Liver (tissue), 9 donors: Measurements from ENCODE around the gene COX15. TPM values are rescaled to one million over a fixed set of nuclear protein-coding genes. Genes with fewer than 3 reads are reported as not detected.
A peak's percentile ranks its signal among the peaks of the same experiment; 100 is the strongest.

Experiments
- DNase-seq: peaks from one replicate; pipeline ENCODE4 v3.0.0-alpha.2; 2017; ENCODE audit warnings: low spot score
- H3K27ac ChIP-seq, 2 donors: one replicate each; pipeline ENCODE4 v1.7.0; 2013; ENCODE audit warnings: inconsistent platforms in 2 of 2, low read length in 2 of 2, control low read depth in 1 of 2, low read depth in 1 of 2, mild to moderate bottlenecking in 1 of 2
- H3K27me3 ChIP-seq, 4 donors: one replicate each; pipeline versions ENCODE4 v1.6.1 to v1.7.0; 2013; ENCODE audit warnings: low read length in 3 of 4, inconsistent platforms in 1 of 4, mild to moderate bottlenecking in 1 of 4, moderate library complexity in 1 of 4; ENCODE audit not compliant: control insufficient read depth in 4 of 4, insufficient read depth in 4 of 4
- H3K36me3 ChIP-seq, 4 donors: one replicate each; pipeline versions ENCODE4 v1.6.1 to v1.7.0; 2013; ENCODE audit warnings: low read length in 3 of 4, mild to moderate bottlenecking in 3 of 4, low read depth in 1 of 4, moderate library complexity in 1 of 4; ENCODE audit not compliant: control insufficient read depth in 4 of 4, insufficient read depth in 3 of 4
- H3K4me1 ChIP-seq, 4 donors: one replicate each; pipeline versions ENCODE4 v1.6.1 to v1.7.0; 2013; ENCODE audit warnings: low read length in 3 of 4, mild to moderate bottlenecking in 3 of 4, moderate library complexity in 1 of 4; ENCODE audit not compliant: control insufficient read depth in 4 of 4, insufficient read depth in 4 of 4
- H3K4me3 ChIP-seq, 3 donors: one replicate each; pipeline versions ENCODE4 v1.6.1 to v1.7.0; 2013; ENCODE audit warnings: low read length in 3 of 3, control low read depth in 1 of 3, low read depth in 1 of 3, mild to moderate bottlenecking in 1 of 3
- H3K9ac ChIP-seq, 2 donors: one replicate each; pipeline ENCODE4 v1.7.0; 2013; ENCODE audit warnings: low read length in 2 of 2, mild to moderate bottlenecking in 2 of 2, moderate library complexity in 2 of 2, control low read depth in 1 of 2, low read depth in 1 of 2
- H3K9me3 ChIP-seq, 4 donors: one replicate each; pipeline versions ENCODE4 v1.6.1 to v1.7.0; 2013; ENCODE audit warnings: low read length in 3 of 4; ENCODE audit not compliant: control insufficient read depth in 4 of 4
- ATF3 ChIP-seq: IDR thresholded peaks from 2 replicates; pipeline ENCODE4 v1.6.1; 2016; ENCODE audit warnings: antibody characterized with exemption
- CTCF ChIP-seq: fragments of 150-350 bp; IDR thresholded peaks from 2 replicates; pipeline ENCODE4 v1.5.1; 2017; ENCODE audit warnings: improper control_type of control experiment, low read depth, low read length; ENCODE audit not compliant: missing input control
- EGR1 ChIP-seq, 2 donors: IDR thresholded peaks; 2 replicates each; pipeline ENCODE4 v1.6.1; 2016 to 2018; ENCODE audit warnings: antibody characterized with exemption in 2 of 2, low read depth in 2 of 2
- FOXA1 ChIP-seq: IDR thresholded peaks from 2 replicates; pipeline ENCODE4 v1.6.1; 2016; ENCODE audit warnings: antibody characterized with exemption
- FOXA2 ChIP-seq: IDR thresholded peaks from 2 replicates; pipeline ENCODE4 v1.6.1; 2016; ENCODE audit warnings: antibody characterized with exemption
- GABPA ChIP-seq, 2 donors: IDR thresholded peaks in 1 of 2; conservative IDR thresholded peaks in 1 of 2; 2 replicates each; pipeline ENCODE4 v1.6.1; 2016; ENCODE audit warnings: antibody characterized with exemption in 2 of 2, mild to moderate bottlenecking in 1 of 2, moderate library complexity in 1 of 2
- HNF4A ChIP-seq, 2 donors: conservative IDR thresholded peaks; 2 replicates each; pipeline ENCODE4 v1.6.1; 2016; ENCODE audit warnings: antibody characterized with exemption in 2 of 2, mild to moderate bottlenecking in 2 of 2
- HNF4G ChIP-seq: IDR thresholded peaks from 2 replicates; pipeline ENCODE4 v1.6.1; 2016; ENCODE audit warnings: antibody characterized with exemption
- JUND ChIP-seq, 2 donors: IDR thresholded peaks; 2 replicates each; pipeline ENCODE4 v1.6.1; 2016; ENCODE audit warnings: antibody characterized with exemption in 2 of 2
- MAX ChIP-seq: IDR thresholded peaks from 2 replicates; pipeline ENCODE4 v1.6.1; 2016; ENCODE audit warnings: antibody characterized with exemption
- NR2F2 ChIP-seq: IDR thresholded peaks from 2 replicates; pipeline ENCODE4 v1.6.1; 2016; ENCODE audit warnings: antibody characterized with exemption
- RAD21 ChIP-seq, 2 donors: IDR thresholded peaks; 2 replicates each; pipeline ENCODE4 v1.6.1; 2016; ENCODE audit warnings: antibody characterized with exemption in 2 of 2, mild to moderate bottlenecking in 2 of 2
- REST ChIP-seq: IDR thresholded peaks from 2 replicates; pipeline ENCODE4 v1.6.1; 2016; ENCODE audit warnings: antibody characterized with exemption, mild to moderate bottlenecking
- RXRA ChIP-seq, 2 donors: IDR thresholded peaks; 2 replicates each; pipeline ENCODE4 v1.6.1; 2017 to 2018; ENCODE audit warnings: antibody characterized with exemption in 2 of 2, mild to moderate bottlenecking in 1 of 2
- SP1 ChIP-seq: IDR thresholded peaks from 2 replicates; pipeline ENCODE4 v1.6.1; 2018; ENCODE audit warnings: antibody characterized with exemption, mild to moderate bottlenecking
- TAF1 ChIP-seq: conservative IDR thresholded peaks from 2 replicates; pipeline ENCODE4 v1.6.1; 2016; ENCODE audit warnings: antibody characterized with exemption, mild to moderate bottlenecking
- YY1 ChIP-seq: IDR thresholded peaks from 2 replicates; pipeline ENCODE4 v1.6.1; 2016; ENCODE audit warnings: antibody characterized with exemption, mild to moderate bottlenecking
- ZBTB33 ChIP-seq: IDR thresholded peaks from 2 replicates; pipeline ENCODE4 v1.6.1; 2016; ENCODE audit warnings: antibody characterized with exemption
- WGBS: extraction: QIAGEN DNeasy Blood & Tissue Kit; methylation state at CpG from one replicate; pipeline ENCODE4 v1.1.7; 2013; 5-methylcytosine and 5-hydroxymethylcytosine counted together
- polyA plus RNA-seq, 2 donors: library from polyadenylated mRNA; stranded (reverse) in 1 of 2; unstranded in 1 of 2; fragments of 200-250 nt in 1 of 2; fragments of >200 nt in 1 of 2; fragmentation: Nextera tagmentation in 1 of 2; extraction: Ambion mirVana in 1 of 2; gene quantifications; one replicate each; pipeline versions ENCODE4 v1.2.1 to v1.2.3, GENCODE V29; 2013 to 2015
- total RNA-seq, 2 donors: library from RNA; depleted of rRNA; stranded (reverse); fragments of >200 nt; gene quantifications; one replicate each; pipeline ENCODE4 v1.2.3, GENCODE V29; 2014
- donor health status: healthy.
- donor health status: healthy.
- donor health status: healthy.
- donor health status: healthy.
- donor health status: healthy.

COX15 gene
- total RNA-seq (10 to 100 TPM; 22.6 to 25.2 TPM), polyA plus RNA-seq (10 to 100 TPM; 13.4 to 19.0 TPM)

GRCh38 chr10:99732033-99732842 lies at the start of gene COX15, which contains the start of gene CUTC:
Gene COX15 (minus strand): TSS chr10:99732127. CDS start chr10:99732049, 78 bp downstream.
Gene CUTC (plus strand): TSS chr10:99732234. CDS start chr10:99732349, 115 bp downstream.
- peak; percentile 95 for DNase-seq
- Histone ChIP-seq H3K9me3 (no peaks in the 10 kb centered on the region), H3K36me3 (peaks cover 0 to 24% (median 8%) of the 10 kb centered on the region in 4 donors), H3K27me3 (no peaks in the 10 kb centered on the region), H3K27ac (peak within 1 kb of the TSS; percentile 95 to 99), H3K4me3 (peak within 1 kb of the TSS; percentile 71 to 97 (median 77)), H3K9ac (peak within 1 kb of the TSS; percentile 96 to 97), H3K4me1 (peaks cover 2 to 22% (median 11%) of the 10 kb centered on the region in 4 donors)
- TF ChIP-seq SP1 (peak; percentile 32), HNF4A (conservative IDR thresholded peaks at IDR 0.05) (peak in 1 of 2 donors; percentile 23), FOXA1 (peak; percentile 48), TAF1 (peak; percentile 45), NR2F2 (no peak), REST (peak; percentile 83), RXRA (IDR thresholded peaks at IDR 0.05) (peak; percentile 61 to 69), YY1 (peak; percentile 63), RAD21 (IDR thresholded peaks at IDR 0.05) (peak; percentile 66 to 81), EGR1 (IDR thresholded peaks at IDR 0.05; ENCODE audit: low read depth in 2 of 2) (peak; percentile 59 to 68), FOXA2 (no peak), ZBTB33 (no peak), CTCF (peak; percentile 64), MAX (peak; percentile 34), ATF3 (peak; percentile 2), HNF4G (no peak), JUND (IDR thresholded peaks at IDR 0.05) (peak in 1 of 2 donors; percentile 32), GABPA (IDR thresholded peaks at IDR 0.05 in 1 of 2, conservative IDR thresholded peaks at IDR 0.05 in 1 of 2) (peak; percentile 79 to 93)
- under 1% methylated on average over 73 of the region's 73 CpGs for WGBS
